GM15510 (cell line): ENCODE measurements around the gene ETV3L.

Experiments used
- POLR2A ChIP-seq: IDR thresholded peaks from 3 replicates; pipeline ENCODE4 v1.6.1; 2011; ENCODE audit warnings: borderline replicate concordance; ENCODE audit not compliant: insufficient read length; ENCODE audit errors: extremely low read depth

The ETV3L gene

GRCh38 chr1:157099633-157100009 is at the start of gene ETV3L:
TSS of gene ETV3L (minus strand) at chr1:157099808. CDS start at chr1:157099523, 285 bp downstream.
- TF ChIP-seq POLR2A = no peak

DNA sequence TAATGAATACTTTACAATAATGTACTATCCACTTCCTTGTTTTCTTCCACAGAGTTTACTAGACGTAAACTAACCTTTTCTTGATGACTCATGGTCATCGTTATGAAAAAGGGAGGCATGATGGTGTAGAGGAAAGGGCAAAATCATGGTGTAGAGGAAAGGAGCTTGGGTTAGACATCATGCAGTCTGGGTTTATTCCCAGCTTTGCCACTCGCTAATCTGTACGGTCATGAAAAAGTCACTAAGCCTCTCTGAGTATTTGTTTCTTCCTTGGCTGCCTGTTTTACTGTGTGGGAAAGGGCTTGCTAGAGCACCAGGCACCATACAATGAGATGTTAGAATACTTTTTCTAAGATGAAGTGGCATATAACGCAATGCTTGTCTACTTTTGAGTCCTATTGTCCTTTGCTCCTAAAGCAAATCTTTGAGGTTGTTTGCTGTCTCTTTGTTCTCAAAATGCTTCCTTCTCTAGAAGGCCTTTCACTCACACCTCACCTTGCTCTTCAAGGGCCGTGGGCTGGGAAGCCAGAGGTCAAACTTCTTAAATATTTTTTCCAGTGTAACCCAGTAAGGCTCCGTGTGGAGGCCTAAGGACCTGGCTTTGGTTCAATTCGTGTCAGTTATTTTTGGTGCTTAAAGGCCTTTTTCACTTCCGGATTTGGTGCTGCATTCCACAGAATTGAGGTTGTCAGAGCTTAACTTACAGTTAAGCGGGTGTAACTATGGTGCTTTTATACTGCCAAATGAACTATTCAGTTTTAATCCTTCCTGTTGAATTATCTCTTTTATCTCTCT is 48.5 kb upstream of the ETV3L start:
- no peak for TF ChIP-seq POLR2A

DNA sequence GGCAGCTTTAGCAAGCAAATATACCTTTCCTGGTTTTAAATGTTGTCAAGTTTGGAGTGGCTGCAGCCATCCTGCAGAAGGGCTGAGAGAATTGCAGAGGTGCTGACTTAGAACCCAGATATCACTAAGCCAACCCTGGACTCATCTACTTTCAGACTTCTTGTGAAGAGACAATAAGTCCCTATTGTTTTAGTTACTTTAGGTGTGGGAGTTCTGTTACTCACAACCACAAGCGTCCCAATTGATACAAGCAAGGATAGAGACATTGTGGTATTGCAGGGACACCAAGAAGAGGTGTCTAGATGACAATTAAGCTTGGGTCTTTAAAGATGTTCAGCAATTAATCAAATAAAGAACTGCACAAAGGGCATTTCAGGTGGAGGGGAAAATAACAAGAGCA is 47.4 kb upstream of the ETV3L start:
- TF ChIP-seq POLR2A = no peak

DNA sequence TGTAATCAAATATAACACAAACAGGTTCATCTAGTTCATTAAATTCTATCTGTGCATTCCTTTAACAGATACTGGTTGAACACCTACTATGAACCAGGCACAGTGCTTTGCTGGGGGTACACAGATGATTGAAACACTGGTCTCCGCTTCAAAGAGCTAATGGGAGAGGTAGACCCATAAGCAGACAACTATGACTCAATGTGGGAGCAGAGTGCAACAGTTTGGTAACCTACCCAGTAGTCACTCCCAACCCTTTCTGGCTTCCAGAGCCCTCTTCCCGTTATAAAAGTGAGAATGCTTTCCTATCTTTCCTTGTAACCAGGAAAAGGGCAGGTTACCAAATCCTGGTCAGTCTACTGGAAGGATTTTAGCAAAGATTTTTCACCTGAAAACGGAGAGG is 46.6 kb upstream of the ETV3L start:
- TF ChIP-seq POLR2A = no peak

- no peak for TF ChIP-seq POLR2A
Observed at GRCh38 chr1:157145076-157145475, 45.5 kb upstream of the ETV3L start.

- TF ChIP-seq POLR2A = no peak
Observed at GRCh38 chr1:157144509-157144908, 44.9 kb upstream of the ETV3L start.

- no peak for TF ChIP-seq POLR2A
Observed at GRCh38 chr1:157142765-157143423, 43.3 kb upstream of the ETV3L start.

GRCh38 chr1:157142201-157142600 is 42.6 kb upstream of the ETV3L start:
- TF ChIP-seq POLR2A = no peak

GRCh38 chr1:157141212-157141855 is 41.7 kb upstream of the ETV3L start:
- TF ChIP-seq POLR2A = no peak

DNA sequence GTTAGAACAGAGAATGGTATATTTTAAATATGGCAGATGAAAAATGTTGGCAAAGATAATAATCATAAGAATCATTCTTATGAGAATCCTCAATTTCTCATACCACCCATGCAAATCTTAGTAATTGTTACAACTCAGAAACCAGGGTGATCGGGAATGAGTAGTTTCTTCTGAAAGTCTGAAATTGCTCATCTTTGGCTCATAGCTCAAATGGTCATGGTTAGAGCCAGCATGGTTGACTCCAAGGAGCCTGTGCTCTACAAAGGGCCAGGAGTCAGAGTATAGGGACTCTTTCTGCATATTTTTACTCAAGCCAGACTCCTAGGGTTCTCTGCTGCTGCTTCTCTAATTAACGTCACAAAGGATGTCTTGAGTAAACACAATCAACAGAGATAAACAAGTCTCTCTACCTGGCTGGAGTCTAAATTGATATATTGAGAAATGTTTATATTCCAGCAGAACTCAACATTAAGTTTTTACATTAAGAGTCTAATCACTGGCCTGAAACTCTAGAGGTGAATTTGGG is 40.5 kb upstream of the ETV3L start:
- TF ChIP-seq POLR2A = no peak

- no peak for TF ChIP-seq POLR2A
Observed at GRCh38 chr1:157139052-157139715, 39.6 kb upstream of the ETV3L start.

DNA sequence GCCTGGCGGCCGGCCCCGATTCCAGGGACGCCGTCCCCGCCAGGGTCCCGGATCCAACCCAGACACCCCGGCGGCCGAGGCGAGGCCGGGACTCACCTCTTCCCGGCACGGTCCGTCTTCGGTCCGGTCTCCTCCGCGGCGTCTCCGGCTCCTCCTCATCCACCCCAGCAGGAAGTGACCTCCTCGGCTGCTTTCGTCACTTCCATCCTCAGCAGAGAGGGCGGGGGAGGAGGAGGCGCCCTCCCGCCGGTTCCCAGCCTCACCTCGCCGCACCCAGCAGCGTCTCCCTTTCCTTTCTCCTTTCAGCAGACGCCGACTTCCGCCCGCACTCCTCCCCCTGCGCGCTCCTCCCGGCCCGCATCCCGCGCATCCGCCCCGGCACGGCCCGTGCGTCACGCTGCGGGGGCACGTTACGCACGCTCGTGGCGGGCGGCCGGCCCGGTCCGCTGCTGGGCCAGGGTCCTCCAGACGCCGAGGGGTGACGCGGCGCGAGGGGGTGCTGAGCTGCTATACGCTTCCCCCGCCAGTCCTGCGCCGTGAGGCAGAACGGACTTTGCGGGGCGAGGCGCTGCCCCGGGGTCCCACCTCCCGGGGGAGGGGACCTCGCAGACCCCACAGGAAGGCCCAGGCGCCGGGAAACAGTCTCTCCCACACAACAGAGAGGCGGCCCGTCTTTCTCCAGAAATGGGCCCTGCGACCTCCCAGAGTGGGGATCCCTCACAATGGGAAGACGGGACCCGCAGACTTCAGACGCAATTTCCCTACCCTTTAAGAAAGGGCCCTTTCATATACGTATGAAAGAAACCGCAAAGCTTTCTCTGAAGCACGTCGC is 38.8 kb upstream of the ETV3L start, which contains the start of gene ETV3:
Gene ETV3, minus strand, starts transcription at position 176 of the 832 bp plus-strand sequence. CDS start 2,043 bp downstream, outside the sequence.
- peak; percentile 78 for TF ChIP-seq POLR2A

DNA sequence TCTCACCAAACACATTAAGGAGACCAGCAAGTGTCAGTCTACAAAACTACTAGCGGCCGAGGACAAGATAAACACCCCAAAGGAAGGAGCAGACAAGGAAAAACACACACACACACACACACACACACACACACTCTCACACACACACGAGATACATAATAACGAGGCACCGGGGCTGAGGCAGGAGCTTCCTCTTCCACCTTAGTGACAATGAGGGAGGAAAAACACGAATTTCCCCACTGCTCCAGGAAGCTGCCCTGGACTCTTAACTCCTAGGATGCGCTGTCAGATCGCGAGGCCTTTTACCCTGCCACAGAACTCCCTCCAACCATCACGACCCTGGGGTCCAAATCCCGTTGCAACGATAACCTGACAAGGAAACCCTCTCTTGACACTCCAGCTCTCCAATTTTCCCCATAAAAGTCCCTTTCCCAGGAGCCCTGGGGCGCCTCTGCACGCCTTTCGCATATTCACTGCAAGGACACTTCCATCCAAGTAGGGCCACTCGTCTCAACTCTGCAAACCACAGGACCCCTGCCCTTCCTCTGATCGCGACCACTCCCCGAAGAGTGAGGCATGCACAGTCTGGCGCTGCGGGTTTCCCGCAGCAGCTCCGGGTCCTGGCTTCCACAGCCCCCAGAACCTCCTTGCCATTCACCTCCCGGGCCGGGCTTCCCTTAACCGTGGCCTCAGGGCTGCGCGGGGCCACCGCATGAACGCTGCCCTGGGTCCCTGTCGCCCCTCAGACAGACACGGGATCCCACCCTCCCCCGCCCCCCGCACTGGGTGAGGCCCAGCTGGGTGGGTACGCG is 38.0 kb upstream of the ETV3L start:
- TF ChIP-seq POLR2A = no peak
